ENCODE results near the gene GSTA2.
A peak's percentile ranks its signal among the peaks of the same experiment; 100 is the strongest.
"Not testable (repeated sequence)": the region's sequence is repeated elsewhere in the genome, so short reads cannot be mapped to it uniquely, and the experiment has no call there.

GSTA2 gene

GRCh38 chr6:52725535-52726192 lies 37.6 kb downstream of the GSTA2 start:
- DNase-seq (ENCODE audit: low read depth in 2 of 2), result no peak

DNA sequence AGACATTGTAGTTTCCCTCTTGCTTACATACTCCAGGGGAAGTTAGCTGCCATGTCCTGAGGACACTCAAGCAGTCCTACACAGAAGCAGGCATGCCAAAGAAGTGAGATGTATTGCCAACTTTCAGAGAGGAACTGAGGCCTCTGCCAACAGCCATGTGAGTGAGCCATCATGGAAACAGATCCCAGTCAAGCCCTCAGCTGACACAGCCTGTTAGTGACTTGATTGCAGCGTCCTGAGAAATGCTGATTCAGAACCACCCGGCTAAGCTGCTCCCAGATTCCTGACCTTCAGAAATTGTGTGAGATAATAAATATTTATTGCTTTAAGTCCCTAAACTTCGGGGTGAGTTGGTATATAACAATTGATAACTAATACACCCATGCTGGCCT lies 38.1 kb downstream of the GSTA2 start:
- no peak for DNase-seq (ENCODE audit: low read depth in 2 of 2)

GRCh38 chr6:52724406-52725121 lies 38.7 kb downstream of the GSTA2 start:
- peak; percentile 11 to 32 for DNase-seq (ENCODE audit: low read depth in 2 of 2)

GRCh38 chr6:52724042-52724405 lies 39.3 kb downstream of the GSTA2 start:
- DNase-seq (ENCODE audit: low read depth in 2 of 2), result no peak

DNA sequence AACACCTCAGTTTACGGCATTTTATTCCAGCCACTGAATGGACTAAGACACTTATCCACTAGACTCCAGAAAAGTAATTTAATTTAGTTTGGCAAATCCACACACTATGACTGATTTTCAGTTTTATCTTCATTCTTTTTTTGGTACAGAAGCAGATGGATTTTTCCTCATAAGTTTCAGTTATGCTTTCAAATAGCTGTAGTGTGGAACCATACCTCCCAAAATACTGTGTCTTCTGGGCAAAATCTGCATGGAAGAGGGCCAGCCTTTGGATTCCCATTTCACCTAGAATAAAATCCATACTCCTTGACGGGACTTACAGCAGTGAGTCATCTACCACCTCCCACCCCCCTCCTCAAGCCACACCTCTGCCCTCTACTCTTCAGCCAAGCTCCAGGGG lies 43.0 kb downstream of the GSTA2 start:
- no peak for DNase-seq (ENCODE audit: low read depth in 2 of 2)

GRCh38 chr6:52718550-52718949 lies 44.7 kb downstream of the GSTA2 start:
- DNase-seq (ENCODE audit: low read depth in 2 of 2), result no peak

GRCh38 chr6:52714761-52715160 lies 48.5 kb downstream of the GSTA2 start:
- not testable (repeated sequence) for DNase-seq (ENCODE audit: low read depth in 2 of 2)

- no peak for DNase-seq (ENCODE audit: low read depth in 2 of 2)
Measured at GRCh38 chr6:52712136-52712535, 51.1 kb downstream of the GSTA2 start.

DNA sequence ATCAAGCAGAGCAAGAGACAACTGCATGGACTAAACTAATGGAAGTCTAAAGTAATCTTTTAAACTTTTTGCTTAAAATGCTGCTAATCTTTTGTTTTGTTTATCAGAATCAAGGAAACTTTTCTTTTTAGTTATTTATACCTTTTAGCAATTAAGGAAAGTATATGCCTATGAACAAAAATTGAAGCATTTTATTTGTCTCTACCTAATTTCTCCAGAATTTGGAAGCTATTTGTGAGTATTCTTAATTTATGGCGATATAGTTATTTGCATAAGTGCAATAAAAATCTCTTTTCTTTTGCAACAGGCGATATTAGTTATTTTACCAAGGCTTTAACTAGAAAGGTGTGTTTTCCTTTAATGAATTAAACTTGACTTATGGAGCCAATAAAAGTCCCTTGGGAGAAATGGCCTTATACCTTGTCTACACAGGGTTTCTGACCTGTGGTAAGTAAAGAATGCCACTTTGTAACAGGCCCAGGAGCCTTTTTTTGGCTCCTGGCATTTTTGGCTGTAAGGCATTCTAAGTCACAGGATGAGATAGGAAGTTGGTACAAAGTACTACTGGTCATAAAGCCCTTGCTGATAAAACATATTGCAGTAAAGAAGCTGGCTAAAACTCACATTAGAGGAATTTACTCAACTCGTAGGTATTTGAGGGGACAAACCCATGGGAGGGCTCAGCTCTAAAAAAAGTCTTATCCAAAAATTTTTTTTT lies 55.2 kb downstream of the GSTA2 start:
- DNase-seq (ENCODE audit: low read depth in 2 of 2), result no peak

- no peak for DNase-seq (ENCODE audit: low read depth in 2 of 2)
Measured at GRCh38 chr6:52706001-52706400, 57.3 kb downstream of the GSTA2 start.

DNA sequence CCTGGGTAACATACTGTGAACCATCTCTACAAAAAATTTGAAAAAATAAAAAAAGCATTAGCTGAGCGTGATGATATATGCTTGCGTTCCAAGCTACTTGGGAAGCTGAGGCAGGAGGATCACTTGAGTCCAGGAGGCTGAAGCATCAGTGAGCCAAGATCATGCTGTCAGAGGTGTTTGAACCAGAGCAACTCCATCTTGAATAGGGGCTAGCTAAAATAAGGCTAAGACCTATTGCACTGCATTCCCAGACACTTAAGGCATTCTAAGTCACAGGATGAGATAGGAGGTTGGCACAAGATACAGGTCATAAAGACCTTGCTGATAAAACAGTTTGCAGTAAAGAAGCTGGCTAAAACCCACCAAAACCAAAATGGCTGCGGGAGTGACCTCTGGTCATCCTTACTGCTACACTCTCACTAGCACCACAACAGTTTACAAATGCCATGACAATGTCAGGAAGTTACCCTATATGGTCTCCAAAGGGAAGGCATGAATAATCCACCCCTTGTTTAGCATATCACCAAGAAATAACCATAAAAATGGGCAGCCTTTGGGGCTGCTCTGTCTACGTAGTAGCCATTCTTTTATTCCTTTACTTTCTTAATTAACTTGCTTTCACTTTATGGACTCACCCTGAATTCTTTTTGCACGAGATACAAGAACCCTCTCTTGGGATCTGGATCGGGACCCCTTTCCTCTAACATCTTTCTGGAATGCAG lies 58.3 kb downstream of the GSTA2 start:
- DNase-seq (ENCODE audit: low read depth in 2 of 2), result not testable (repeated sequence)

GRCh38 chr6:52704060-52704459 lies 59.2 kb downstream of the GSTA2 start:
- DNase-seq (ENCODE audit: low read depth in 2 of 2), result no peak

All from stimulated activated CD8-positive, alpha-beta memory T cell treated with anti-CD3 and anti-CD28 coated beads, Interleukin-15, amount 100 ng/mL, for 48 hours (primary cell).